Activated CD4-positive, alpha-beta T cell treated with anti-CD3 and anti-CD28 coated beads, Interleukin-2, amount 50 U/mL, for 1 hour (primary cell): Measurements from ENCODE around the gene PTPA.
"Not testable (repeated sequence)": the region's sequence is repeated elsewhere in the genome, so short reads cannot be mapped to it uniquely, and the experiment has no call there.

ENCODE experiments used
- DNase-seq: peaks from one replicate; pipeline ENCODE4 v3.0.0-alpha.2; 2020

Gene PTPA

DNA sequence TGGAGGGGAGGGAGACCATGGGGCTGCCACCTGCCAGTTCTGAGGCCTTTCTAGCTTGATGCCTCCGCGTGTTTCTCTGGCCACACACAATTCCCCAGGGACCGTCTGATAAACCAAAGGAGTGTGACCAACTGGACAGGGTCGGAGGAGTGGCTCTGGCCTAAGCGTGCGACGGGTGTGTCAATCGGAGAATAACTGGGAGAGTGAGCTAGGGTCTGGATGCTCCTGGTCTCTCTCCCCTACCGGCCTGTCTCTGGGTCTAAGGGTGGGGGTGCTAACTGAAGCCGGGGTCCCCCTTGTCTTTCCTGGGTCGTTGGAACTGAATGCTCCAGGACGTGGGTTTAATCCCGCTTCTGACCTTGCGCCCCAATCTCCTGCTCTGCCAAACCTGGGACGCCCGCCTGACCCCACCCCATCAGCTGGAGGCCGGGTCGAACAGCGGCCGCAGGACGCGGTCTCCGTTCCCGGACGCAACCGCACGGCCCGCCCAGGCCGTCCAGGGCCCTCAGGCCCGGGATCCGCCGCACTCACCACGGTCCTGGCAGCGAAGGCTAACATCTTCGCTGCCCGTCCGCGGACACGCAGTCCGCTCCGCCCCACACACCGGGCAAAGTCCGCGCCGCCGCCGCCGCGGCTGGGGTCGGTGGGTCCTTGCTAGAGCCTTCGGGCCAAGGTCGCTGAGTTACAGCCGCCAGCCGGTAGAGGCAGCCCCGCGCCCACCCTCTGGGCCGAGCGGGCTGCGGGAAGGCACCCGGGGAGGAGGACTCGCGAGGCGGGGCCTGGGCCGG is 1.1 kb upstream of the PTPA start:
- DNase-seq, result no peak

DNA sequence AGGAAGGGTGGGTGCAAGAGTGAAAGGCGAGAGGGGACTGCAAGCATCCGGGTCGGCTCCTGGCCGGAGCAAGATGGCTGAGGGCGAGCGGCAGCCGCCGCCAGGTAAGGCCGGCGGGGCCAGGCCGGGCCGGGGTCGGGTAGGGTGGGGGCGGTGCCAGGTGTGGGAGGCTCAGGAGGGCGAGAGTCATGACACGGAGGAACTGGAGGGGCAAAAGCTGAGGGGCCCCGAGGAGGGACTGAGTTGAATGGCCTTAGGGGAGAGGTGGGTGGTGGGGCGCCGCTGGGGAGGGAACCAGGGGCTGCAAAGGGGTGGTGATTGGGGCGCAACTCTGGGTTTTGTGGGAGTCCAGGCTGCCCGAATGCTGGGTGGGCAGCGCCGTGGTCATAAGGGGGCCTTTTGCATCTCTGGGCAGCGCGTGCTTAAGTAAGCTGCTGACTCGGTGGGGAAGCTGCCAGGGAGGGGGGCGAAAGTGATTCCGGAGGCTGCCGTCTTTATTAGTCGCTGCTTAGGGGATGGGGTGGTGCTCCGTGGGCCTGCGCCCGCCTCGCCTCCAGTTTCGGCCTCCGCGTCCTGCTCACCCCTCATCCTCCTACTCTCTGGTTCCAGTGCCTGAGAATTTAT is 425 bp downstream of the PTPA start:
- peak; percentile 19 for DNase-seq

DNA sequence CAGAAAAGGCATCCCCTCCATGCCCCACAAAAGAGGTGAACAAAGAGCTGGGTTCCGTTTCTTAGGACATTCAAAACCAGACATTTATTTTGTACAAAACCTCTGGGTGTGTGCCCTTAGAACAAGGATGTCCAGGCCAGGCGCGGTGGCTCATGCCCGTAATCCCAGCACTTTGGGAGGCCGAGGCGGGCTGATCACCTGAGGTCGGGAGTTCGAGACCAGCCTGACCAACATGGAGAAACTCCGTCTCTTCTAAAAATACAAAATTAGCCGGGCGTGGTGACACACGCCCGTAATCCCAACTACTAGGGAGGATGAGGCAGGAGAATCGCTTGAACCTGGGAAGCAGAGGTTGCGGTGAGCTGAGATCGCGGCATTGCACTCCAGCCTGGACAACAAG is 1.3 kb downstream of the PTPA start:
- not testable (repeated sequence) for DNase-seq

DNA sequence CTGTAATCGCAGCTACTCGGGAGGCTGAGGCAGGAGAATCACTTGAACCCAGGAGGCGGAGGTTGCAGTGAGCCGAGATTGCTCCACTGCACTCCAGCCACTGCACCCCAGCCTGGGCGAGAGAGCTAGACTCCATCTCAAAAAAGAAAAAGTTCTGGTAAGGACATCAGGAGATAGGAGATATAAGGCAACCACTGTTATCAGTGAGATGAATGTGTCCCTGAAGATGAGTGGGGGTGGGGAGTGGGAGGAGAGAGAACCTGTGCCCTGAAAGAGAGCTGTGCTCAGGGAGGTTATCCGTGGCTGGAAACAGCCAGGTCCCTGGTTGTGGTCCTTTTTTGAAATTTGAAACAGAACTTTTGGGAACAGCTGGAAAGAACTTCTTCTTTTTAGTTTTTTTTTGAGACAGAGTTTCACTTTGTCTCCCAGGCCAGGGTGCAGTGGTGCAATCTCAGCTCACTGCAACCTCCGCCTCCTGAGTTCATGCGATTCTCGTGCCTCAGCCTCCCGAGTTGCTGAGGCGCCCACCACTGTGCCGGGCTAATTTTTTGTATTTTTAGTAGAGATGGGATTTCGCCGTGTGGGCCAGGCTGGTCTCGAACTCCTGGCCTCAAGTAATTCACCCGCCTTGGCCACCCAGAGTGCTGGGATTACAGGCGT is 2.6 kb downstream of the PTPA start:
- DNase-seq, result no peak

DNA sequence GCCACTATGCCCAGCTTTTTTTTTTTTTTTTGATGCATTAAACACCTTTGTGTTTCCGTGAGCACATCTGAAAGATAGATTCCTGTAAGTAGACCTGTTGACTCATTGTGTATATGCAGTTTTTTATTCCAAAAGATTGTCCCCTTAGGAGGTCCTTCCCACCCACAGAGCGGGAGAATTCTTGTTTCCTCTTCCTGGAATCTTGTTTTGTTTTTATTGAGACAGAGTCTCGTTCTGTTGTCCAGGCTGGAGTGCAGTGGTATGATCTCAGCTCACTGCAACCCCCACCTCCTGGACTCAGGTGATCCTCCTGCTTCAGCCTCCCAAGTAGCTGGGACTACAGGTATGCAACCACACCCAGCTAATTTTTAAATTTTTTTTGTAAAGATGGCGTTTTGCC is 7.6 kb downstream of the PTPA start:
- DNase-seq, result no peak

DNA sequence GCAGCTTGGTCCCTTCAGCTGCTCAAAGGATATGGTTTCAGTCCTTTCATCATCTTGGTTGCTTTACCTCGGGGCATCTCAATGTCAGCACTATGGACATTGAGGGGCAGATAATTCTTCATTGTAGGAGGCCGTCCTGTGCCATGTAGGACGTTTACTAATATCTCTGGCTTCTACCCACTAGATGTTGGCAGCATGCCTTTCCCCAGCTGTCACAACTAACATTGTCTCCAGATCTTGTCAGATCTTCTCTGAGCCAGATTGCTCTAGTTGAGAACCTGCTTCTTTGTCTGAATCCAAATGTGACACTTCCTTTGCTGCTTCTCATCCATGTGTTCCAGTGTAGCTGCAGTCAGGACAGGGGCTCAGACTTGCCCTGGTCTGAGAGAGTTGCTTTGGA is 10.3 kb downstream of the PTPA start:
- DNase-seq, result no peak

DNA sequence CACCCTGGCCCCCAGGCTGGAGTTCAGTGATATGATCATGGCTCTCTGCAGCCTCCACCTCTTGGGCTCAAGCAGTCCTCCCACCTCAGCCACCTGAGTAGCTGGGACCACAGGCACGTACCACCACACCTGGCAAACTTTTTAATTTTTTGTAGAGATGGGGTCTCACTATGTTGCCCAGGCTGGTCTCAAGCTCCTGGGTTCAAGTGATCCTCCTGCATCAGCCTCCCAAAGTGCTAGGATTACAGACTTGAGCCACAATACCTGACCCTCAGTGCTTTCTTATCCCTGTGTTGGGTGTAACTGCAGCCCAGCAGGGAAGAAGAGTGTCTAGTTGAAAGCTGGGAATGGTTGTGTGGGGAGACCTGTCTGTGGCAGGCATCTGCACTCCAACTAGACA is 10.9 kb downstream of the PTPA start:
- DNase-seq, result no peak

DNA sequence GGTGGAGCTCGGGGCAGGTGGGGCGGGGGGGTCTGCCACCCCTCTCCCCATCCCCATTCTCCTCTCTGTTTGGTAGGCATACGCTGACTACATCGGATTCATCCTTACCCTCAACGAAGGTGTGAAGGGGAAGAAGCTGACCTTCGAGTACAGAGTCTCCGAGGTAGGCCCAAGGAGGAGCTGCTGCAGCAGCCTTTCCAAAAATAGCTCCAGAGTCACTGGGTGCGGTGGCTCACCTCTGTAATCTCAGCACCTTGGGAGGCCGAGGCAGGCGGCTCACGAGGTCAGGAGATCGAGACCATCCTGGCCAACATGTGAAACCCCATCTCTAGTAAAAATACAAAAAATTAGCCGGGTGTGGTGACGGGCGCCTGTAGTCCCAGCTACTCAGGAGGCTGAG is 11.8 kb downstream of the PTPA start:
- DNase-seq, result not testable (repeated sequence)

DNA sequence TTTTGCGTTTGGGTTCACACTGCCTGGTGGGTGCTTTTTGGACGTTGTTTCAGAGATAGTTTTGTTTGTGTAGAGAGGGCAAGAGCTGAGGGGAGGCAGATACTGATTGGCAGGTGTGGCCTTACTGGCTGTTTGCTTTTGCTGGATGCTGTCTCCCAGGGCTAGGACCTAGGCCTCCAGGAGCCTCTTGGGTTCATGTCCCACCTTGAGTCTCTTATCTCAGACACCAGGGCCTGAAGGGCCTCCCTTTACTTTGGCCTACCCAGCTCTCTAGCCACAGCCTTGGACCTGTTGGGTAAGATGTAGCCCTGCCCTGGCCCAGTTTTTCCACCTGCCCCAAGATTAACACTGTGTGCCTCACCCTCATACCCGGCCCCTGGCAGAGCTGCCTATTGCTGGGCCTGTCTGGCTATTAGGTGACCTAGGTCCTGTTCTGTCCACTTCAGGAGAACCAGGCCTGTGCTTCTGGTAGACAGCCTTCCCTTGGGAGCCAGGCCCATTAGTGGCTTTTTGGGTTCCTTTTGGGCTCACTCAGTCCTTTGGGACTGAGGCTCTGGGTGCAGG is 13.4 kb downstream of the PTPA start:
- no peak for DNase-seq

DNA sequence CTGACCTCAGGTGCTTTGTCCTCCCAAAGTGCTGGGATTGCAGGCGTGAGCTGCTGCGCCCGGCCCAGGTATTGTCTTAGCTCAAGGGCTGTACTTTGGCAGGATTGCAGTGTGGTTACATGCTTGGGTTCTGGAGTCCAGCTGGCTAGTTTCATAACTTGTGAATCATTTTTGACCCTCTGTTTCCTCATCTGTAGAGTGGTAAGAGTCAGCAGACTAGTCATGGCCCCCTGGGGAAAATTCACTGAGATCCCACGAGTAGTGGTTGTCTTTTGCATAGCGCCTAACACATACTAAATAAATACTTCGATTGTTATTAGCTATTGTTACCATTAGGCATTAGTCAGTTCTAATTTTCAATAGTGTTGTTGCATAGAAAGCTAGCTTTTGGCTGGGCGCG is 14.3 kb downstream of the PTPA start:
- DNase-seq, result no peak

DNA sequence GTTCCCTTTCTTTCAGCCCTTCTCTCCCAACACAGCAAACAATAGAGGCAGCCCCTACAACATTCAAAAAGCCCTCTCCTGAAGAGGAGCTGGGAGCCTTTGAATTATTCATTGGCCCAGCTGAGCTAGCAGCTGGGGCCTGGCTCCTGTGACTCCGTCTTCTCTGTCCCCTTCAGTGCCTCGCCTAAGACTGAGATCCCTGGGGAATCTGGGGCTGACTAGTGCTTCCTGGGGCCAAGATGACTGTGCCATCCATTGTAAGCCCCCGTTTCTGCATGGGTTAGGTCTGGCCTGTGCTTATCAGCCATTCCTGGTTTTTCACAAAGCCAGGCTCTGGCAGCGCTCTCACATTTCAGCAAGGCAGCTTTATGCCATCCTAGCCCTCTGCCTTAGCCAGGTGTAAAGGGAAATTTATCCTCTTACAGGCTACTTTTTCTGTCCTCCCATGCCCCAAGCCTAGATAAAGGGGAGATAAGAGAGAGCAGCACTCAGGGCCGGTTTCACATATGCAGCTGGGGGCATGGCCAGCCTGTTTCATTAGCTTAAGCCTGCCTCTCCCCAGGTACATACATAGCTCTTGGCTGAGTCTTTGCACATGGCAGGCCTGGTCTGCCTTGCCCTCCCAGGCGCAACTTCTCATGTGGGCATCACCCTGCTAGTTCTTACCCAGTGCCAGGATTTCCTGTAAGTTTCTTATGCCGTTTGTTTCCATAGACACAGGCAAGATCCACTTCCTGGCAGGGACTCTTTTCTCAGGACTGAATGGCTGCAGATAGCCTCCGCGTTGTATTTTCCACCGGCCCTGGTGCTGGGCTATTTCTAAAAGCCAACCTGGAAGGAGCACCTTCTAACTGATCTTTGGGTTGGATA is 15.8 kb downstream of the PTPA start:
- DNase-seq, result no peak

DNA sequence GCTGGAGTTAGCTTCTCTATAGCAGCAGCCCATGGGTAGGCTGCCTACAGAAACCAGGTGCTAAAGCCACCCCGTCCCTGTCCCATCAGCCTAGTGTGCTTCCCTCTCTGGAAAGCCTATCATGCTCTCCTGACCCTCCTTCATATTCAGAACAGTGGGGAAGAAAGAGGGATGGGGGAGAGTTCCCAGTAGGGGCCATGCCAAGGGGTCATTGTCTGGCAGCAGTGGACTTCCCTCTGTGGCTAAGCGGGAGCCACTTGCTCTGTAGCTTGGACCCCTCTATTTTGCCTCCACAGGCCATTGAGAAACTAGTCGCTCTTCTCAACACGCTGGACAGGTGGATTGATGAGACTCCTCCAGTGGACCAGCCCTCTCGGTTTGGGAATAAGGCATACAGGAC is 17.5 kb downstream of the PTPA start:
- DNase-seq, result no peak

DNA sequence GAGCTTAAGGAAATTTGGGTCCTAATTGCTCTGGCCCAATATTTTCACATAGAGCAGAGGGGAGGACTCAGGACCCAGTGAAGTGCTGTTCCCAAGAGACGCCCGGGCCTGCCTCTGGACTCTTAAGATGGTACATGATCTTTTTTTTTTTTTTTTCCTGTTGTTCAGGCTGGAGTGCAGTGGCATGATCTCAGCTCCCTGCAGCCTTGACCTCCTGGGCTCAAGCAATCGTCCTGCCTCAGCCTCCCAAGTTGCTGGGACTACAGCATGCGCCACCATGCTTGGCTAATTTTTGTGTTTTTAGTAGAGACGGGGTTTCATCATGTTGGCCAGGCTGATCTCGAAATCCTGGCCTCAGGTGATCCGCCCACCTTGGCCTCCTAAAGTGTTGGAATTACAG is 19.1 kb downstream of the PTPA start:
- not testable (repeated sequence) for DNase-seq

DNA sequence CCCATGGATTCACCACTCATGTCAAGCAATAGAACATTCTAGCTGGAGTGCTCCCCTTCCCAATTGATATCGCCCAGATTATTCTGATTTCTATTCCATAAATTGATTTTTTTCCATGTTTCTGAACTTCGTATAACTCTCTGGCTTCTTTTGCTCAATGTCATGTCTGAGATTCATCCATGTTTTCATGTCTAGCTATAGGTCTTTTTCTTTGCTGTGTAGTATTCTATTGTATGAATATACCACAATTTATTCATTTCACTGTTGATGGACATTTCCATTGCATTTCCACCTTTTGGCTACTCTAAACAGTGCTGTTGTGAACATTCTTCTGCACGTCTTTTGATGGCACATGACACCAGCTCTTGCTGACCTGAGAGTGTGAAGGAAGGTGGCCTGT is 19.6 kb downstream of the PTPA start:
- DNase-seq, result no peak

DNA sequence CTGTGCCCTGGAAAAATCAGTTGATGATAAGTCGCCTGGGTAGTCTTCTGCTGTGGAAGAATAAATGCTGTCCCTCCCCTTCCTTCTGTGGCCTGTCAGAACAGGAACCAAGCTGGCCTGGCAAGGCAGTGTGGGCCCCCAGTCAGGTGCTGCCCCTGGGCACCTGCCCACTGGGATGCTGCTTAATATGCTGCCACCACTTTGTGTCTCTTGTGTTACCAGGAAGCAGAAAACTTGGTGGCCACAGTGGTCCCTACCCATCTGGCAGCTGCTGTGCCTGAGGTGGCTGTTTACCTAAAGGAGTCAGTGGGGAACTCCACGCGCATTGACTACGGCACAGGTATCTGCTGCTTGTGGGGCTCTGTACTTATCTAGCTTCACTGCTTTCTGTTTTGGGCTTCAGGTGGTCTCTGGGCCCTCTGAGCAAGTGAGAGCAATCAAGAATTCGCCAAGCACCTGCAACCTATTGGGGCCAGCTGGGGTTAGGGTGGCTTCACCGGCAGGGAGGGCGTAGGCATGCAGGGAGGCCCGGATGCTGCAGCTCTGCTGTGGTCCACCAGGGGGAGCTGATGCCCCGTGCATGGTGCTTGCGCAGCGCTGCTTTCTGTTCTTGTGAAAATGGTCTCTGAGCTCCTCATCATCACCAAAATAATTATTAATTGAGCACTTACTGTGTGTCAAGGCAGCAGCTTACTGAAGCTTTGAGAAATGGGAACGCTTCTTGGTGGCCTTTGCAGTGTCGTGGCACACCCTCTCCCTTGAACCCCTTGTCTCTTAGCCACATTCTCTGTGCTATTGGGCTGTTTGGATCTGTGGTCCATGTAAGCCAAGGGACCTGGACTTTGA is 20.3 kb downstream of the PTPA start:
- DNase-seq, result peak; percentile 85

DNA sequence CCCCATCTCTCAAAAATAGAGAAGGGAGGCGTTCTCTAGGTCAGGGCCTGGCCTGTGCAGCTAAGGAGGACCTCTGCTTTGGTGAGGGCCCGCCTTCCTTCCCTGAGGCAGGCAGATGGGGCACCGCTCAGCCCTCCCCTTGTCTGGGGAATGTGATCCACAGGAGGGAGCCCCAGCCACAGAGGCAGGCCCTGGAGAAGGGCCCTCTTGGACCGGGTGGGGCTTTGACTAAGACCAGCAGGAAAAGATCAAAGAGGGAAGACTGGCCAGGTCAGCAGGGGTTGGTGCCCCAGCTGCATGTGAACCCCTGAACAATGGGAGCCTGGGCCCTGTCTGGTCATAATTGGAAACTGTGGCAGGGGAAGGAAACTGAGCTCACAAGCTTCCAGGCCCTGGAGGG is 21.9 kb downstream of the PTPA start:
- no peak for DNase-seq

DNA sequence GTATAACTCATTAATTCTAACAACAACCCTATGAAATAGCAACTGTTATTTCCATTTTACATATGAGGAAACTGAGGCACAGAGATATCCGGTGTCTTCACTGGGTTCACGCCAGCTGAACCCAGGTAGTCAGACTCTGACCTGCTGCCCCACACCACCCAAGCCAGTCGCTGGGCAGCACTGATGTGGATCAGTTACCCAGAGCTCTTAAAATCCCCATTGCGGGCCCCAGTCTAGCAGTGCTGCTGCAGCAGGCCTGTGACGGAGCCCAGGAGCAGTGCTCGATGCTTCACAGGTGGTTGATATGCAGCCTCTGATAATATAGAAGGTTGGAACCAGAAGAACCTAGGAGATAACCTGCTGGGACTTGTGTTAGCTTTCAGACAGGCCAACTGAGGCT is 24.3 kb downstream of the PTPA start:
- no peak for DNase-seq

DNA sequence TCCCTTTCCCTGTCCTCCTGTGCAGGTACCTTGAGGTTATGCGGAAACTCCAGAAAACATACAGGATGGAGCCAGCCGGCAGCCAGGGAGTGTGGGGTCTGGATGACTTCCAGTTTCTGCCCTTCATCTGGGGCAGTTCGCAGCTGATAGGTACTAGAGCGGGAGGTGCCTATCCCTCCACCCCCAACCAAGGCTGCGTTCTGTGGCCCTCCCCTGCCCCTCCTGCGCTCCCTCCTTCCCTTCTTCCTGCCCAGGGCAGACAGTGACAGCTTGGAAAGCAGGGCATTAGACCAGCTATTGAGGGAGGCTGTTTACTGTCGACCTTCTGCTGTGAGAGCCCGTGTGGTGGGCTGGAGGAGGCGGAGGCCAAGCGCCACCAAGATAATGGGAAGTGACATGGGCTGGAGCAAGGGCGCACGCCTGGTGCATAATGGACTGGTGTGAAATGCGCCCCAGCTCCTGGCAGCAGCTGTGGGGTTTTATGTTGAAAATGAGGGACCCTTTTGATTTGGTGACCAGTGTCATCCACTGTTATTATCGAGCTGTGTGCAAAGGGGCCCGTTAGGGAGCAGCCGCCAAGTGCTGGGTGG is 25.3 kb downstream of the PTPA start:
- DNase-seq, result no peak

DNA sequence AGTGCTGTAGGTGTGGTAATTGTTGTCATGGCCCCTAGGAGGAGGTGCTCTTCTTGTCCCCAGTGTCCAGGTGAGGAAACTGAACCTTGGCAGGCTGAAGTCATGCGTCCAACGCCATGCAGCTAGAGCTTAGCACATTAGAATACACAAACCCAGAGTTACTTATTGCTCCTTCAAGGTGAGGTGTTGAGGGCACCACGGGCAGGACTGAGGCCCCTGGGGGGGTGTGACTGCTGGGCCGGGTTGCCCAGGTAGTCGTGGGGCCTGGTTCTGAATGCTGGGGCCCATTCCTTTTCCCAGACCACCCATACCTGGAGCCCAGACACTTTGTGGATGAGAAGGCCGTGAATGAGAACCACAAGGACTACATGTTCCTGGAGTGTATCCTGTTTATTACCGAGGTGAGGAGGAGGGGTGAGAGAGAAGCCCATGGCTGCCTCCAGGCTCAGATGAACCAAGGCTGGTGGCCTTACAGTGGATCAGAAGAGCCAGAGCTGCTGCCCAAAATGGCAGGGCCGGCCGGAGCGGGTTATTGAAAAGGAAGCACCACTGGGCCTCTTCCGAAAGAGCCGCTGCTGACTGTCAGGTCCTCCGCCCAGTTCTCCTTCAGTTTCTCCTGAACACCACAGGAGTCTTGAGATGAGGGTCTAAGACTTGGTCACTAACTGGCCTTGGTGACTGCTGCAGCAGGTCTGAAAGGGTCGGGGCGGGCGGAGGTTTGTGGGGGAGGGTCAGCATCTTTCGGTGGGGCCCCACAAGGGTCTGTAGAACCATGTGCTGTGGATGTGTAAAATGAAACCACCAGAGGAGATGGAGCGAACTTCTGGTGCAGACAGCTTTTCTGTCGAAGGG is 26.3 kb downstream of the PTPA start:
- DNase-seq, result no peak

DNA sequence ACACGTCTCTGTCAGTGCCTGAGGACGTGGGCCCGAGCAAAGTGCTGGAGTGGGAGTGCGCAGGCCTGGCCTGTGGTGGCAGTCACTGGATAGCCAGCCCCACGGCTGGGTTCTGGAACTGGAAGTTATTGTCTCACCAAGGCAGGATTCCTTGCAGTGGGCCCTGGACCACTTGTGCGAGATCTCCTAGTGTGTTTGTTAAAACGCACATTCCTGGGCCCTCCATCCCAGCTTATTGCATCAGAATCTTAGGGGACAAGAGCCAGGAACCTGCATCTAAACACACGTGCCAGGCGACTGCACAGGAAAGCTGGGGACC is 26.9 kb downstream of the PTPA start:
- no peak for DNase-seq
